Thyroid gland (tissue), 4 donors: ENCODE data around the gene PVALB.

Experiments
- POLR2A ChIP-seq, 2 donors: fragments of 450-650 bp; IDR thresholded peaks; one replicate each; pipeline ENCODE4 v1.6.1; 2017; ENCODE audit warnings: antibody characterized with exemption in 2 of 2, mild to moderate bottlenecking in 2 of 2, moderate library complexity in 1 of 2
- TF ChIP-seq, protein P1 (sequence below), 6 experiments: fragments of 200-600 bp in 3 of 6; fragments of 450-650 bp in 3 of 6; sonication (generic) in 3 of 6; IDR thresholded peaks; one replicate each; pipeline ENCODE4 v1.5.1; 2016 to 2019; ENCODE audit warnings: antibody characterized with exemption in 6 of 6, mild to moderate bottlenecking in 2 of 6, inconsistent platforms in 1 of 6, moderate library complexity in 1 of 6

DNA sequence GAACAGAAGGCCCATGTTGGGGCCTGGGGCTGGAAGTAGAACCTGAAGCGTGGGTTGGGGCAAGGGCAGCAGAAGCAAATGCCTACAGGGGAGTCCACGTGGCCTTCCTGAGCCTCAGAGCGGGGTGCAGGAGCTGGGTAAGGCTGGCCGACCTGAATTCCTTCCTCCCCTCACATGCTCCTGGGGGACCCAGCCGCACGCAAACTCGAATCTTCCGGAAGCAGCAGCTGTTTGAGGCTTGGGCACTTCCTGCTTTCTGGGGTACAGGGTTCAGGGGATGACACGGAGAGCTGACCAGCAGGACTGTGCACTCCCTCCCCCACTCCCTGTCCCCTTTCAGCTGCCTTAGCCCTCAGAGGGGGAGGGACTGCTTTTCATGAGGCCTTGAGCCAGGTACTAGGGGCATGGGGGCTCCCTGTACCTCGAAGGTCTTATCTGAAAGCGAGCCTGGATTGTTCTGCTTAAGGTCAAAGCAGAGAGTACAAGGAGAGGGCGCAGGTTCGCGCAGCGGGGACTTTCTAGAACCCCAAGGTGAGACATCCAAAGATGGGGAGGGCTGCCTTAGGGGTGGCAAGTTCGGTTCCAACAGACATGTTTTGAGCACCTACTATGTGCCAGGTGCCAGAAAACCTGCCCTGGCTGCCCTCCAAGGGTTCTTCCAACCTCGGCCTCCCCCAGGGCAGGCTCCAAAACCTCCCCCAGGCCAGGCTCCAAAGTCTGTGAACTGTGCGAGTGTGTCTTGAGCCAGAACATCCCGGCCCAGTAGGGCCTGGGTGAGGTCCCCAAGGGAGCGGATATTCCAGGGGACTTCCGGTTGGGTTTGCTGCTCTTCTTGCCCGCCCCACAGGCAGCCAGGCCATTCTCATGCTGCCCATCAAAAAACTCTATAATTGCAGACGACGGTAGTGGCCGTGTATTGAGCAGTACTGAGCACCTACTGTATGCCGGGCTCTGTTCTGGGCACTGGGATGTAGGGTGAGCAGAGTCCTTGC is 45.7 kb upstream of the PVALB start:
- TF ChIP-seq, protein P1, sequence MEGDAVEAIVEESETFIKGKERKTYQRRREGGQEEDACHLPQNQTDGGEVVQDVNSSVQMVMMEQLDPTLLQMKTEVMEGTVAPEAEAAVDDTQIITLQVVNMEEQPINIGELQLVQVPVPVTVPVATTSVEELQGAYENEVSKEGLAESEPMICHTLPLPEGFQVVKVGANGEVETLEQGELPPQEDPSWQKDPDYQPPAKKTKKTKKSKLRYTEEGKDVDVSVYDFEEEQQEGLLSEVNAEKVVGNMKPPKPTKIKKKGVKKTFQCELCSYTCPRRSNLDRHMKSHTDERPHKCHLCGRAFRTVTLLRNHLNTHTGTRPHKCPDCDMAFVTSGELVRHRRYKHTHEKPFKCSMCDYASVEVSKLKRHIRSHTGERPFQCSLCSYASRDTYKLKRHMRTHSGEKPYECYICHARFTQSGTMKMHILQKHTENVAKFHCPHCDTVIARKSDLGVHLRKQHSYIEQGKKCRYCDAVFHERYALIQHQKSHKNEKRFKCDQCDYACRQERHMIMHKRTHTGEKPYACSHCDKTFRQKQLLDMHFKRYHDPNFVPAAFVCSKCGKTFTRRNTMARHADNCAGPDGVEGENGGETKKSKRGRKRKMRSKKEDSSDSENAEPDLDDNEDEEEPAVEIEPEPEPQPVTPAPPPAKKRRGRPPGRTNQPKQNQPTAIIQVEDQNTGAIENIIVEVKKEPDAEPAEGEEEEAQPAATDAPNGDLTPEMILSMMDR (IDR thresholded peaks at IDR 0.05) = no peak
- no peak for TF ChIP-seq POLR2A (IDR thresholded peaks at IDR 0.05)
